ENCODE measurements around the gene LIX1. TPM values are rescaled to one million over a fixed set of nuclear protein-coding genes. Genes with fewer than 3 reads are reported as not detected.

The LIX1 gene
- total and polyA plus RNA-seq, 12 donors: 0.01 TPM; not detected in 11

GRCh38 chr5:97097326-97098230 lies 44.8 kb downstream of the LIX1 start:
- Histone ChIP-seq H3K4me1 (peaks cover 0 to 19% (median 3%) of the 10 kb centered on the region in 9 donors), H3K27me3 (no peaks in the 10 kb centered on the region), H3K4me3 (no peak overlapping the region), H3K36me3 (no peaks in the 10 kb centered on the region), H3K9me3 (no peaks in the 10 kb centered on the region), H3K27ac (no peak overlapping the region)
- no peak for TF ChIP-seq CTCF (IDR thresholded peaks at IDR 0.05)
- ATAC-seq: no peak
- no peak for DNase-seq
- intact Hi-C loops (cut with DNase I): no loop called here
- 85 to 88% methylated on average over 9 of the region's 9 CpGs for WGBS, 2 donors

- intact Hi-C loops (cut with DNase I): no loop called here
- DNase-seq (no peak), ATAC-seq (no peak)
- TF ChIP-seq CTCF (IDR thresholded peaks at IDR 0.05): no peak
- no peak overlapping the region for H3K4me3 ChIP-seq
- no peak overlapping the region for H3K27ac ChIP-seq
- no peaks in the 10 kb centered on the region for H3K36me3 ChIP-seq
- H3K27me3 ChIP-seq: no peaks in the 10 kb centered on the region
- H3K9me3 ChIP-seq: no peaks in the 10 kb centered on the region
- H3K4me1 ChIP-seq: peaks cover 0 to 19% (median 3%) of the 10 kb centered on the region in 9 donors
Observed at GRCh38 chr5:97096846-97097245, 45.6 kb downstream of the LIX1 start.

- Histone ChIP-seq H3K27me3 (no peaks in the 10 kb centered on the region), H3K4me3 (no peak overlapping the region), H3K9me3 (no peaks in the 10 kb centered on the region), H3K4me1 (peaks cover 0 to 19% (median 3%) of the 10 kb centered on the region in 9 donors), H3K36me3 (no peaks in the 10 kb centered on the region), H3K27ac (no peak overlapping the region)
- intact Hi-C loops (cut with DNase I): no loop called here
- no peak for TF ChIP-seq CTCF (IDR thresholded peaks at IDR 0.05)
- 78 to 89% methylated on average over 5 of the region's 5 CpGs for whole genome bisulfite sequencing, 2 donors
- DNase-seq (no peak), ATAC-seq (no peak)
Observed at GRCh38 chr5:97096191-97096590, 46.2 kb downstream of the LIX1 start.

- intact Hi-C loops (cut with DNase I): no loop called here
- H3K27me3 ChIP-seq: no peaks in the 10 kb centered on the region
- TF ChIP-seq CTCF (IDR thresholded peaks at IDR 0.05): no peak
- H3K36me3 ChIP-seq: no peaks in the 10 kb centered on the region
- no peak overlapping the region for H3K27ac ChIP-seq
- no peak overlapping the region for H3K4me3 ChIP-seq
- ATAC-seq: no peak
- H3K9me3 ChIP-seq: no peaks in the 10 kb centered on the region
- WGBS, 2 donors: 89 to 95% methylated on average over 1 of the region's 1 CpG
- peaks cover 0 to 19% (median 3%) of the 10 kb centered on the region in 9 donors for H3K4me1 ChIP-seq
- no peak for DNase-seq
Observed at GRCh38 chr5:97095318-97095732, 47.1 kb downstream of the LIX1 start.
